ENCODE results near the gene SP4.

GRCh38 chr7:21425290-21425689 lies 2.6 kb upstream of the SP4 start:
- TF ChIP-seq CTCF (IDR thresholded peaks at IDR 0.05; ENCODE audit: borderline replicate concordance, extremely low read depth, low read length, poor library complexity, severe bottlenecking) (no peak), EZH2 (IDR thresholded peaks at IDR 0.05; ENCODE audit: borderline replicate concordance, low read depth, low read length, severe bottlenecking) (no peak)

Data from DND-41 (cell line).